GM12878 (cell line): ENCODE results near the gene ZNF296. TPM values are rescaled to one million over a fixed set of nuclear protein-coding genes. Genes with fewer than 3 reads are reported as not detected.

Experiments used
- ATAC-seq: fragments of 200-7000 bp; cut with Tn5 transposase; 3 replicates; pipeline ENCODE4 v1.9.1; 2020; ENCODE audit warnings: mild to moderate bottlenecking, moderate library complexity
- BruUV-seq: library from RNA; stranded (reverse); fragments of 400-500 nt; replicated peaks from 2 replicates; lab custom pipeline; 2021; lab: Mats Ljungman, UMichigan
- CTCF ChIA-PET: fragments of 300-600 bp; sonication (Branson Sonifier 250); formaldehyde crosslinking; extraction: SDS; loops from one replicate; lab custom pipeline; 2021; ENCODE audit warnings: inconsistent platforms; lab: Yijun Ruan, JAX
- POLR2A ChIA-PET: fragments of 350-600 bp; formaldehyde crosslinking; extraction: SDS; loops from one replicate; lab custom pipeline; 2021; ENCODE audit warnings: inconsistent platforms; lab: Charles Lee
- RAD21 ChIA-PET: fragments of 300-600 bp; sonication (Branson Sonifier 250); formaldehyde crosslinking; loops from one replicate; lab custom pipeline; 2023; ENCODE audit warnings: antibody characterized with exemption; ENCODE audit not compliant: unreplicated experiment; lab: Charles Lee
- SMC1A ChIA-PET: fragments of 300-600 bp; sonication (Branson Sonifier 250); formaldehyde crosslinking; loops from one replicate; lab custom pipeline; 2023; ENCODE audit not compliant: unreplicated experiment, uncharacterized antibody; lab: Charles Lee
- DNase-seq: peaks from one replicate; pipeline ENCODE4 v3.0.0-alpha.2; 2011; ENCODE audit warnings: low read depth, low spot score
- FAIRE-seq: peaks from 3 replicates; lab custom pipeline; 2011; peaks lifted over from hg19 to GRCh38; lab: Jason Lieb, UNC
- H2AFZ ChIP-seq: 2 replicates; pipeline ENCODE4 v1.6.0; 2011; ENCODE audit warnings: low read depth, low read length, control low read depth; ENCODE audit not compliant: control insufficient read depth
- H3K27ac ChIP-seq: 2 replicates; pipeline ENCODE4 v1.5.1; 2011; ENCODE audit warnings: control low read depth; ENCODE audit not compliant: control insufficient read depth, insufficient read depth
- H3K27me3 ChIP-seq, 2 experiments: replicated peaks in 1 of 2; 2 replicates each; pipeline versions ENCODE4 v1.6.0 to v1.6.1; 2011; ENCODE audit warnings: low read length in 1 of 2; ENCODE audit not compliant: control insufficient read depth in 2 of 2, insufficient read depth in 2 of 2
- H3K36me3 ChIP-seq, 2 experiments: 2 replicates each; pipeline ENCODE4 v1.5.1; 2011; ENCODE audit warnings: low read length in 1 of 2; ENCODE audit not compliant: control insufficient read depth in 2 of 2, insufficient read depth in 2 of 2
- H3K4me1 ChIP-seq: 2 replicates; pipeline ENCODE4 v1.6.1; 2011; ENCODE audit warnings: mild to moderate bottlenecking, low read length, moderate library complexity, mixed read lengths; ENCODE audit not compliant: control insufficient read depth, insufficient read depth
- H3K4me2 ChIP-seq: 2 replicates; pipeline ENCODE4 v1.6.0; 2011; ENCODE audit warnings: control low read depth; ENCODE audit not compliant: control insufficient read depth, insufficient read depth
- H3K4me3 ChIP-seq: fragments of 200-600 bp; sonication (generic); 2 replicates; pipeline ENCODE4 v1.5.1; 2016
- H3K79me2 ChIP-seq: 2 replicates; pipeline ENCODE4 v1.6.0; 2011; ENCODE audit warnings: low read length; ENCODE audit not compliant: control insufficient read depth, insufficient read depth
- H3K9ac ChIP-seq: 2 replicates; pipeline ENCODE4 v1.8.0; 2011; ENCODE audit warnings: low read length, control low read depth, mixed read lengths; ENCODE audit not compliant: control insufficient read depth, insufficient read depth
- H3K9me3 ChIP-seq: replicated peaks from 3 replicates; pipeline ENCODE4 v1.5.1; 2011; ENCODE audit warnings: mild to moderate bottlenecking, low read length; ENCODE audit not compliant: control insufficient read depth, insufficient read depth
- H4K20me1 ChIP-seq: 2 replicates; pipeline ENCODE4 v1.6.0; 2011; ENCODE audit not compliant: control insufficient read depth, insufficient read depth
- KDM1A ChIP-seq: fragments of 200-600 bp; sonication (generic); IDR thresholded peaks from 2 replicates; pipeline ENCODE4 v1.6.1; 2016; ENCODE audit warnings: borderline replicate concordance
- ZNF687 ChIP-seq: fragments of 450-650 bp; IDR thresholded peaks from 2 replicates; pipeline ENCODE4 v1.6.1; 2017; ENCODE audit warnings: mild to moderate bottlenecking, moderate library complexity
- WGBS: methylation state at CpG from one replicate; pipeline ENCODE4 v1.1.6; 2016; ENCODE audit warnings: low lambda C conversion rate; ENCODE audit not compliant: insufficient replicate concordance, insufficient coverage; ENCODE audit errors: missing lambda C conversion rate; 5-methylcytosine and 5-hydroxymethylcytosine counted together
- in situ Hi-C: fragments of 300-500 bp; cut with MboI; formaldehyde crosslinking; loops from 9 replicates; pipeline ENCODE4 v1.14.3; 2018; ENCODE audit warnings: mixed read lengths
- intact Hi-C: fragments of 100-400 bp; cut with micrococcal nuclease; formaldehyde crosslinking; loops from one replicate; pipeline ENCODE4 v1.14.2; 2022; ENCODE audit not compliant: unreplicated experiment
- polyA plus RNA-seq, 11 experiments: library from polyadenylated mRNA; depleted of rRNA in 4 of 11; unstranded in 6 of 11; stranded (reverse) in 5 of 11; fragments of >200 nt; fragmentation: Nextera tagmentation in 4 of 11; fragmentation: Illumina TruSeq in 1 of 11; extraction: Ambion mirVana in 4 of 11; extraction: Trizol in 1 of 11; gene quantifications; 1 replicate in 1 of 11; 2 replicates in 10 of 11; pipeline versions ENCODE4 v1.2.1 to v1.2.3, GENCODE V29; 2011 to 2016; ENCODE audit warnings: inconsistent platforms in 2 of 11, missing spikeins in 2 of 11, low read depth in 1 of 11
- total RNA-seq, 4 experiments: library from RNA; depleted of rRNA in 3 of 4; stranded (reverse); fragments of >200 nt in 3 of 4; fragmentation: Illumina TruSeq in 1 of 4; extraction: Trizol in 1 of 4; gene quantifications; 2 replicates each; pipeline versions ENCODE4 v1.2.1 to v1.2.3, GENCODE V29; 2013 to 2021

The ZNF296 gene
- total and polyA plus RNA-seq, 10 of the 15 experiments (the other 5 are each of a cell fraction or from before 2014, with no cell fraction given) = 0.44 to 23.6 (median 3.5) TPM; not detected in 1

- no peak for DNase-seq
- no peak for TF ChIP-seq ZNF687
- no peak for TF ChIP-seq KDM1A
- Histone ChIP-seq H3K27me3 (no peaks in the 10 kb centered on the region), H3K27ac (no peak overlapping the region), H3K9ac (no peak overlapping the region), H2AFZ (no peak overlapping the region), H3K79me2 (peaks cover 78% of the 10 kb centered on the region), H3K4me2 (no peak overlapping the region), H3K9me3 (no peaks in the 10 kb centered on the region), H3K4me1 (peaks cover 16% of the 10 kb centered on the region), H3K36me3 (peaks cover 2 to 13% of the 10 kb centered on the region in 2 experiments; a peak in 3 of 4 replicates), H4K20me1 (peaks cover 6% of the 10 kb centered on the region), H3K4me3 (no peak overlapping the region)
- ChIA-PET RAD21 (no interaction called here), SMC1A (interaction anchor here (0.7 to 1.4 kb wide), 2 partner anchors 32 to 211 kb away, joined by 3 read pairs; no protein-coding TSS in a partner anchor), POLR2A (interaction anchor here (1.0 kb wide), 1 partner anchor 18 kb away, joined by 3 read pairs; no protein-coding TSS in a partner anchor), CTCF (interaction anchor here (0.7 kb wide), 1 partner anchor 130 kb away, joined by 3 read pairs; no protein-coding TSS in a partner anchor)
- no TSS peak for BruUV-seq
- in situ Hi-C loops = no loop called here
- intact Hi-C loops = loop anchor here (10.0 kb wide), 2 partner anchors 235 to 385 kb away; no protein-coding TSS in a partner anchor
- FAIRE-seq = no peak
- no peak for ATAC-seq
- 98% methylated on average over 25 of the region's 25 CpGs for WGBS
These were observed 23.4 kb upstream of the ZNF296 start for GRCh38 chr19:45099467-45100191.
